Anterior cingulate cortex (tissue), 58 donors: Measurements from ENCODE around the gene WNT3.

Experiments
- DNase-seq, 58 donors: peaks; one replicate each; lab custom pipeline; 2025; lab: John Stamatoyannopoulos, UW

WNT3 gene

DNA sequence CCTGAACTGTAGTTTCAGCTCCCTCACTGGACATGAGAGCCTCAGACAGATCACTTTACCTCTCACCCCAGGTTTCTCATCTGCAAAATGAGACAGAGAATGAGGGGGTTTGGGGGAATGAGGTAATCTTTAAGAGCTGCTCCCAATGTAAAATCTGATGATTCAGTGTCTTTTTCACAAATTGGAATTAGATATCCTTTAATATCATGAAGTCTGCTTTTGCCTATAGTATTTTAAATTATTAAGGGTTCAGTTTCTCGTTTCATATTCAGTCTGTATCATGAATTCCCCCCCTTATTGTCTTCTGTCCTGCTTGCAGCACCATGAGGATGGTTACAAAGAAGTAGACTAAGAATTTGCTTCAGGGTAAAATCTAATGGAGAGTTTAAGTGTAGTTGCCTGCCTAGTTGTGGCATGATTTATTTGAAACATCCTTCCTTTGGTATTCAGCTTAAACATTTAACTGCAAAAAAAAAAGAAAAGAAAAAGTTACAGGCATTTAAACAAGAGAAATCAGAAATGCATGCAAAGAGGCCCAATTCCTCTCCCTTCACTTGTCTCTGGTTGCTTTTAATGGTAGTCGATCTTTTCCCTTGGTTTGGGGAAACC is 77.3 kb downstream of the WNT3 start:
- DNase-seq: no peak

DNA sequence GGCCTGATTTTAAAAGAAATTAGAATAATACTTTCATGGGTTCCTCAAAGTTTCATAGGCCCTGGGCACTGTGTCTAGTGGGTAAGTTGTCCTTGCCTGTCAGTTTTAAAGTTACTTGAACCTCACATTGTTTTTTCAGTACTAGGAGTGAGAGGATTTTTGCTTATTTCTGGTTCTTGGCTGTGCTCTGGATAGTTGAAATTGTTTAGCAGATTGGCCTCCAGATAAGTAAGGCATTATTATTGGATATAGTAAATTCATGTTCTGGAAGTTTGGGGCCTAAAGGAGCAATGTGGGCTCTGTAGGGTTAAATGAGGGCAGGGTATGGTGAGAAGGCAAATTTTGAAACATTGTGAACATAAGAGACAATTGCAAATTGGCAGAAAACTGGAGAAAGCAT is 78.5 kb downstream of the WNT3 start:
- DNase-seq: no peak

DNA sequence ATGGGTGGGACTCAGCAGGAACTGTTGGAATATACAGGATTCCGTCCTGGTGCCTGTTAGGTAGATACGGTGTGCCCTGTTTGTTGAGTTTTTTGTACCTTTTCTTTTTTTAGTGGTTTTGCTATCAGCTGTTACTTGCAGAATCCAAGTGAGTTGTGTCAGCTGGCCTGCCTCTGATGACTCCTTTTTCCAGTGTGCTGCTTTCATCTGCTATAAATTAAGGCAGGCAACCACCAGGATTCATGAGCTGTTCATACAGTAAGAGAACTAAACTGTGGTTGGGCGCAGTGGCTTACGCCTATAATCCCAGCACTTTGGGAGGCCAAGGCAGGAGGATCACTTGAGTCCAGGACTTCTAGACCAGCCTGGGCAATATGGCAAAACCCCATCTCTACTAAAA is 79.9 kb downstream of the WNT3 start:
- no peak for DNase-seq

DNA sequence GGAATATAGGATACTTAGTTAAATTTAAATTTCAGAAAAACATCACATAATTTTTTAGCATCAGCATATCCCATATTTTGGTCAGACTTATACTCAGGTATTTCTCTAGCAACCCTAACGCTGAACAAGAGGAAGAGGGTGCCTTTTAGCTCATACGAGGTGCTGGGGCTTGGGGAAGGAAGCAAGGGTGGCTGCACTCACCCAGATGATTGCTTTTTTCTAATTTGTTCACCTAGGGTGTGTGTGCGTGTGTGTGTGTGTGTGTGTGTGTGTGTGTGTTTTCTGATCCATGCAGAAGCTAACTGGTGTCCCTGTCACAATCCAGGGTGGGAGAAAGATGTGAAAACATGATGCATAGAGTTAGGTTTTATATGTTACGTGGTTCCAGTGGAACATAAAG is 81.2 kb downstream of the WNT3 start:
- DNase-seq: no peak

DNA sequence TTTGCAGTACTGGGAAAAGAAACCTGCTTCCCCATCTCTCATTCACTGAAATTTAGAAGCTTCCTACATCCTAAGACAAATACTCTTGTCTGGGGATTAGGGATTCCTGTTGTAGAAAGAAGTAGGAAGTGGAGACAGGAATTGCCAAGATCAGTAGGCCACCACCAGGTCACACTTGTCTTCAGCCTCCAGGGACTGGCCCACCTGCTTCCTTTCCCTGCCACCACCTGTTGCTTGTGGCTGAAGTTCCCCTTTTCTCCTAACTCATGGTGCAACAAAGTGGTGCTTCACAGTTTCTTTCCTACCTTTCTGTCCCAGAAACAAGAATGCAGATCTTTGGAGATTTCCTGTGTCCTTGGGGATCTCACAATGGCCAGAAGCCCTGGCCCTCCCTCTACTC is 82.4 kb downstream of the WNT3 start:
- DNase-seq: no peak

DNA sequence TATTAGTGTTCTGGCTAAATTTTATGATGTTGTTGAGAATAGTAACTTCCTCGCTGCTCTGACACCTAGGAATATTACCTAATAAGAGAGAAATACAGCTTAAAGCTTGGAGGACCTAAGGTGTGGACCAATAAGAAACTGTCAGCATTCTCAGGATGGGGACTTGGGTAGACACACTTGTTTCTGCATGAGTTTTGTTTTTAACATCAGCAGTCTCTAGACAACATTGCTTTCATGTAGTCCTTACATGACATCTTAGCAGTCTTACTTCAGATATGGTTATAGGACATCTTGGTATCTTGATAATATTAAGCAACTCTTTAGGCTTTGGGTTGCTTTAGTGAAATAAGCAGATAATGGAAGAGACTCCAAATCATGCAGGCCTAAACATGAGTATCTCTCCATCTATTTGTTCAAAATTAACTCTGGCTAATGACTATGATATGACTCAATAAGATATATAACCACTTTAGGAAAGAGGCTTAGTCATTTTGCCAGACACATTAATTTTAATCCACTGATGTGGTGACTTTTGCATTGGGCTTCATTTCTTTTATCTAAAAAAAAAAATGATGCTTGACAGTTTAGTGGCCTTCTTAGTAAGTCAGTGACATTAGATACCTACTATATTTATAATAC is 84.5 kb downstream of the WNT3 start:
- no peak for DNase-seq

DNA sequence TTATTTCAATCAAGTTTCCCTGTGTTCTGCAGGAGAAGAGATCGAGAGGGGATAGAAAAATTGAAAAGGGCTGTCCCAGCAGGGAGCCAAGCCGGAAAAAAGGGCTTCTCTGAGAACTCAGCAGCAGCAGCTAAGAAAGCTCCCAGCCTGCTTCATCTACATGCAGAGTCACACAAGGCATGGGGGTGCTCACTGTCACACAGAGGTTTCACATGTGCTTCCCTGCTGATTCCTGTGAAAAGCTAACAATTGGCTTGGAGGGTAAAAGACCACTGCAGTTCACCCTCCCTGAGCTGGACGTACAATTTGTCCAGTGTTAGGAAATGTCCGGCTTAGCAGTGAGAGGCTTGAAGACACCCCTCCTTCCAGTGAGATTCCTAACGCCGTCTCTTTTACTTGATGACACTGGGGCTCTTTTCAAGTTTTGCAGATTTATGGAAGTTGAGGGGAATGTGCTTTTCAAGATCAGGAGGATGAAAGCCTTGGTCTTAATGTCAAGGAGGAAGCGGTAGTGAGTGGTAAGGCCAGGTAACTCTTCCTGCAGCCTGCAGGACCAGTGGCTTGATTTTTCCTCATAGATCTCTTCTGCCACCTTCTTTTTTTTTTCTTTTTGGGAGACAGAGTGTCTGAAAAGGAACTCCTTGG is 85.6 kb downstream of the WNT3 start:
- DNase-seq: peak in 27 of 58 donors; percentile 1 to 67 (median 10)

DNA sequence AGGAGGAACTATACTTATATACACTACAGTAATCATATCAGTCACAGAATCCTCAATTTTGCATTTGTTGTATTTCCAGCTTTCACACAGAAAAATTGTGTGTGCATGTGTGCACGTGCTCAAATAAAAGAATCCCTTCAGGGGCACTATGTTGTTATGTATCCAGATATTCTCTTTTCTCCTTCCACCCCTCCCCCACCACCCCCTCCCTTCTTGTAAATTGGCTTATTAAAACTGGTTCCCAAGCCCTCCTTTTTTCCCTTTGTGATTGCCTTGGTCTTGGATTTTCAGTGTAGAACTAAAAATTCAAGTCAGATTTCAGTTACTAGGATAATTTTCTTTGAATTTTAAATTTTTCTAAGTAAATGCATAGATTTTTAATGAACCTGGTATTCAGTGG is 86.3 kb downstream of the WNT3 start:
- DNase-seq: no peak

DNA sequence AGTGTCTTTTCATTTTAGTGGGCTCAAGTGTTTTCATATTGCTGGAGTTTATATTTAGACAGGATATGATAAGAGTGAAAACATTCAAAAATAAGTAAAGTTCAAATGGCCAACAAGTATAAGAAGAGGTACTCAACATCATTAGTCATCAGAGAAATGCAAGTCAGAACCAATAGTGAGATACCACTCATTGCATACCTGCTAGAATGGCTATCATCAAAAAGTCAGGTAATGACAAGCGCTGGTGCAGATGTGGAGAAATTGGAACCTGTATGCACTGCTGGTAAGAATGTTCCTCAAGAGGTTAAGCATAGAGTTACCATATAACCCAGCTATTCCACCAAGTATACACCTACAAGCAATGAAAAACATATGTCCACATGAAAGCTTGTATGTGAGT is 87.8 kb downstream of the WNT3 start:
- no peak for DNase-seq

DNA sequence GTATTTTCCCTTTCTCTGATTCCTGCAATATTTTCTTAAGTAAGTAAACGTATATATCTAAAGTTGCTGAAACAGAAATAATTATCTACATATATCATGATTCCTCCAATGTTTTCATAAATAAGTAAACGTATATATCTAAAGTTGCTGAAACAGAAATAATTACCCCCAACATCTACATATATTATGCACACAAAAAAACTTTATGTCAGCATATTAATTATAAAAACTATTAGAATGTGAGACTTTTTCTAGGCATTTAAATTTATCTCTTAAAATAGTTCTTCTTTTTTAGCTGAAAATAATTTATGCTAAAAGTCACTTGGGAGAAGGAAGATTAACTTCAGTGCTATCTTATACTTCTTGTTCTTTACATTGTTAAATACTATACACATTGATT is 88.5 kb downstream of the WNT3 start:
- no peak for DNase-seq

DNA sequence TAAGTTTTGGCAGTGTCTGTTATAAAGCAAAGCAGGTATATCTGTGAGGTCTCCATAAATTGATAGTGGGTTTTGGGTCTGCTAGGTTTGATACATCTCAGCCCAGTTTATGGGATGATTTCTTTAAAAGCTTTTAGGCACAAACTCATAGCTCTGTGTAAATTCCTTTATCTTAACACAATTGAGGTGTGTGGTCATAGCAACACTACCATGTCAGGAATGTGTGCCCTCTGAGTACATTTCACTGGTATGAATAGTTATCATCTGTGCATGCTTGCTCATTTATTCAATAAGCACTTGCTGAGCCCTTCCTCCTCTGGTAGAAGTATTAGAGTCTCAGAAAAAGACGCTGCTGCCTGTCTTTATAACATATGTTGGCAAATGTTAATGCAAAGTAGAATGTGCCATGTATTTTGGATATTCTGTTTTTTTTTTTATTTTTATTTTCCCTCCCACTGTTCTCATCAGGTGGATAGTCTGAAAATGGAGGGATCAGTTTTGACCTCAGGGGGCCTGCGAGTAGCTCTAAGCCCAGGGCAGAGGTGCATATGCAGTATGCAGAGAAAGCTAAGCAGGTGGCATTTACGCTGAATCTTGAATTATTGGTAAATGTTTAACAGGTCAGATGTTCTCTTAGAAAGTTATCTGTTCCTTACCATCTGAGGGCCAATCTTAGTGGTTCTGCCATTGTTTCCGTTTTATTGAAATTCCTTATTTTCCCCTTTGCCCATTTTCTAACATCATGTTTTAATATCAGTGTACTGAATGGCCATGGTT is 90.7 kb downstream of the WNT3 start:
- no peak for DNase-seq

DNA sequence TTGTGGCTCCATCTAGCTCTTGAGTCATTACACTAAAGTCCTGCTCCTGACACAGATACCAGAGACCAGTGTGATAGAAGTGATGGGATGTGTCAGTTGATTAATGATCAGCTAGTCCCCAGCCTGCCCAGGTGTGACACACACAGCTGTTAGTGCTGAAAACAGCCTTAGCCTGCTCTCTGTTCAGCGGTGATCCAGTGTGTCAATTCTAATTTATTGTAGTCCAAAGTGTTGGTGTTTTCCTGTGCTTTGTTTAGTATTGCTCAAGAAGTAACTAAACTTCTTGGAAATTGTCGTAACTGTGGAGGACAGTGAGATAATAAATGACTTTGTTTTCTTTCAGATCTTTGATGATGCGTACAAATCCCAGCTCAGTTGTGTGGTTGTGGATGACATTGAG is 92.3 kb downstream of the WNT3 start:
- no peak for DNase-seq

DNA sequence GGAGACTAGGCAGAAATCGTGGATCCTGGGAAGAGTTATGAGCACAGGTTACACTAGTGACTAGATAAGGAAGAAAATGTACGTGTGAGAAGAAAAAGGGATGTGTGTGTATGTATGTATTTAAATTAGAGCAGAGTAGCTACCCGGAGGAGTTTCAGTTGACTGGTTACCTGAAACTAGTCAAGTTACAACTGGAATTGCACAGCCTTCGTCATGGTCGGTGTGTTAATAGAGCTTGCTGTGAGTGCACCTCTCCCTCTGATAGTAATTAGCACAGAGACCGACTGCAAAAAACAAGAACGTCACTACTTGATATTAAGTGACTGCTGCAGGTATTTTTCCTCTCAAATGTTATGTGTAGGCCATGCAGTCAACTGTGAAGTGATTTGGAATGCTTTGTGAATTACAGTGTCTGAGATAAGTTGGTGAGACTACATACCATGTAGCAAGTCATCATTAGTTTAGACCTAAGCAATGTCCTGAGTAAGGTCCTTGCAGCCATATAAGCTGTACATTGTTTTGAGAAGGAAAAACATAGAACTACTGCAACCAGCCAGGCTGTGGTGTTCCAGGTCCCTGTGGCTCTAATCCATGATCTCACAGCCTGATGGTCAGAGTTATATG is 95.7 kb downstream of the WNT3 start:
- no peak for DNase-seq

DNA sequence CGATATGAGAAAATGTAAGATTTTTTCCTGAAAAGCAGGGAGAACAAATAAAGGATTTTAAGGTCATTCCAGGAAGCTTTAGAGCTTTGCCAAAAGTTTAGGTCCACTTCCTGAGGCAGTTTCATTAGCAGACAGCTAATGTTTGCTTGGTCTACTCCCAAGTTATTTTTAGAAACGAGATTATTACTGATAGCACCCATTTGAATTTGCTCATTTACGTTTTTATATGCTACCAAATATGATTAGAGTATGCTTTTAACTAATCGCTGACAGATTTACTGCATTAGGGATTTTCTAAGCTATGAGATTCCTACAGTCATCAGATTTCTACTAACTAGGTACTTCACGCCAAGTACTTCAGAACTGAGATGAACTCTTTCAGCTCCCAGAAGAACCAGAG is 98.1 kb downstream of the WNT3 start:
- no peak for DNase-seq

DNA sequence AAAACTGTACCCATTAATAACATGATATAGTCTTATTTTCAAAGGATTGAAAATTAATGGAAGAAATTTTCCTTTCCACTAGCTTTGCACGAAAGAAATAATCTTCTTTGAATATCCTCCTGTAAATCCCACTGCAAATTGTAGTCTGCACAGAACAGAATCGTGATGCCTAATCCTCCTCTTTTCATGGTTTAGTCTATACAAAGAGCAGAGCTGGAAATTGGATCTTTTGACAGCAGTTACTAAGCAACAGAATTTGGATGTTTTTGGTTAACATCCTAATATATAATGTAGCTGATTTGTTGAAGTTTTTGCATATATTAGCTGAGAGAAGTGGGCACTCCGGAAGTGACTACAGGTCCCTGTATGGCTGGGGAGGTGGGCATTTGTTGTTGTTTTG is 98.6 kb downstream of the WNT3 start:
- no peak for DNase-seq

DNA sequence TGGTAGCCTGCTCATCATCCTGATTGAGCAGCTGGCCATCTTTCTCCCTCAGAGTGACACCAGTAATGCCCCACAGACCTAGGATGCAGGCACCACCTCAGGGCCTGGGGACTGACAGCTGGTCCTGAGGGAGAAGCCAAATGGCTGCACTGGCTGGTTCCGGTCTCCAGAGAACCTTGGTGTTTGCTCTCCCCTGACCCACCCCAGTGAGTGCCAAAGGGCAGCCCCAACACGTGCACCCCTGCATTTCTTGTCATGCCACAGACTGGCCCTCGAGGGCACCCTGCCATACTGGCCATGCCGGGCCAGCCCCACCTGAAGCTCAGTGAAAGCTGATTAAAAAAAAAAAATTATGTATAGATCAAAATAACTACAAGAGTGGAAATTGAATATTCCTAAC is 100.5 kb downstream of the WNT3 start:
- DNase-seq: no peak
